Adrenal gland (tissue), 5 donors: ENCODE results near the gene FGGY.
"Not testable (repeated sequence)": the region's sequence is repeated elsewhere in the genome, so short reads cannot be mapped to it uniquely, and the experiment has no call there.

Source experiments
- POLR2A ChIP-seq, 2 donors: fragments of 450-650 bp; IDR thresholded peaks; one replicate each; pipeline ENCODE4 v1.6.1; 2017; ENCODE audit warnings: antibody characterized with exemption in 2 of 2, mild to moderate bottlenecking in 2 of 2, moderate library complexity in 1 of 2
- TF ChIP-seq, protein P1 (sequence below), 6 experiments: fragments of 450-650 bp in 4 of 6; fragments of 200-600 bp in 2 of 6; sonication (generic) in 1 of 6; IDR thresholded peaks; 1 replicate in 5 of 6; 2 replicates in 1 of 6; pipeline versions ENCODE4 v1.5.1 to v1.8.0; 2016 to 2021; ENCODE audit warnings: antibody characterized with exemption in 6 of 6, mild to moderate bottlenecking in 2 of 6, moderate library complexity in 1 of 6
- donor health status: DM: no; HTN: no; CAD: no.

DNA sequence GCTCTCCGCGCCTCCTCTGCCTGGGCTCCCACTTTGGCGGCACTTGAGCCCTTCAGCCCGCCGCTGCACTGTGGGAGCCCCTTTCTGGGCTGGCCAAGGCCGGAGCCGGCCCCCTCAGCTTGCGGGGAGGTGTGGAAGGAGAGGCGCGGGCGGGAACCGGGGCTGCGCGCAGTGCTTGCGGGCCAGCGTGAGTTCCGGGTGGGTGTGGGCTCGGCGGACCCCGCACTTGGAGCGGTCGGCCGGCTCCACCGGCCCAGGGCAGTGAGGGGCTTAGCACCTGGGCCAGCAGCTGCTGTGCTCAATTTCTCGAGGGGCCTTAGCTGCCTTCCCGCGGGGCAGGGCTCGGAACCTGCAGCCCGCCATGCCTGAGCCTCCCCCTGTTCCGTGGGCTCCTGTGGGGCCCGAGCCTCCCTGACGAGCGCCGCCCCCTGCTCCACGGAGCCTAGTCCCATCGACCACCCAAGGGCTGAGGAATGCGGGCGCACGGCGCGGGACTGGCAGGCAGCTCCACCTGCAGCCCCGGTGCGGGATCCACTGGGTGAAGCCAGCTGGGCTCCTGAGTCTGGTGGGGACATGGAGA is 175.2 kb downstream of the FGGY start:
- TF ChIP-seq, protein P1, sequence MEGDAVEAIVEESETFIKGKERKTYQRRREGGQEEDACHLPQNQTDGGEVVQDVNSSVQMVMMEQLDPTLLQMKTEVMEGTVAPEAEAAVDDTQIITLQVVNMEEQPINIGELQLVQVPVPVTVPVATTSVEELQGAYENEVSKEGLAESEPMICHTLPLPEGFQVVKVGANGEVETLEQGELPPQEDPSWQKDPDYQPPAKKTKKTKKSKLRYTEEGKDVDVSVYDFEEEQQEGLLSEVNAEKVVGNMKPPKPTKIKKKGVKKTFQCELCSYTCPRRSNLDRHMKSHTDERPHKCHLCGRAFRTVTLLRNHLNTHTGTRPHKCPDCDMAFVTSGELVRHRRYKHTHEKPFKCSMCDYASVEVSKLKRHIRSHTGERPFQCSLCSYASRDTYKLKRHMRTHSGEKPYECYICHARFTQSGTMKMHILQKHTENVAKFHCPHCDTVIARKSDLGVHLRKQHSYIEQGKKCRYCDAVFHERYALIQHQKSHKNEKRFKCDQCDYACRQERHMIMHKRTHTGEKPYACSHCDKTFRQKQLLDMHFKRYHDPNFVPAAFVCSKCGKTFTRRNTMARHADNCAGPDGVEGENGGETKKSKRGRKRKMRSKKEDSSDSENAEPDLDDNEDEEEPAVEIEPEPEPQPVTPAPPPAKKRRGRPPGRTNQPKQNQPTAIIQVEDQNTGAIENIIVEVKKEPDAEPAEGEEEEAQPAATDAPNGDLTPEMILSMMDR (IDR thresholded peaks at IDR 0.05), result not testable (repeated sequence)
- not testable (repeated sequence) for TF ChIP-seq POLR2A (IDR thresholded peaks at IDR 0.05)
